Activated CD4-positive, CD25-positive, alpha-beta regulatory T cell treated with anti-CD3 and anti-CD28 coated beads, Interleukin-2, amount 50 U/mL, for 24 hours (primary cell): ENCODE data around the gene PRDM2.

Experiments used
- ATAC-seq, 2 donors: fragments of 150-1000 bp; cut with Tn5 transposase; one replicate each; pipeline ENCODE4 v1.10.0; 2021; ENCODE audit warnings: mild to moderate bottlenecking in 1 of 2, moderate library complexity in 1 of 2

The PRDM2 gene

DNA sequence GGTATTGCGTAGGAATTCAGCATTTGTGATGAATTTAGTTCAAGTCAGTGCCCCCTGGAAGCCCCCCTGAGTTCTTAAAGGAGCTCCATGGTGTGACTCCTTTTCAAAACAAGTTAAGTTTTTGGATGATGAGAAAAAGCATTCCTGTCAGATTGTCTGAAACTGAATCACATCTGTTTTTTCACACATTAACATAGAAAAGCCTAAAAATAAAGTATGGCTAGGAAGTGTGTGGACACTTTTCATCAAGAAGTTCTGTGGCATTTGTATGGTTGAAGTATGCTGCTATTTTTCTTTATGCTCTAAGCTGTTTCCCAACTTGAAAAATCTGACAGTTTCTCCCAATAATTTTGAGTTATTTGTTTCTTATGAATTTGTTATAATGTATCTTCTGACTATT is 33.7 kb downstream of the PRDM2 start:
- no peak for ATAC-seq

DNA sequence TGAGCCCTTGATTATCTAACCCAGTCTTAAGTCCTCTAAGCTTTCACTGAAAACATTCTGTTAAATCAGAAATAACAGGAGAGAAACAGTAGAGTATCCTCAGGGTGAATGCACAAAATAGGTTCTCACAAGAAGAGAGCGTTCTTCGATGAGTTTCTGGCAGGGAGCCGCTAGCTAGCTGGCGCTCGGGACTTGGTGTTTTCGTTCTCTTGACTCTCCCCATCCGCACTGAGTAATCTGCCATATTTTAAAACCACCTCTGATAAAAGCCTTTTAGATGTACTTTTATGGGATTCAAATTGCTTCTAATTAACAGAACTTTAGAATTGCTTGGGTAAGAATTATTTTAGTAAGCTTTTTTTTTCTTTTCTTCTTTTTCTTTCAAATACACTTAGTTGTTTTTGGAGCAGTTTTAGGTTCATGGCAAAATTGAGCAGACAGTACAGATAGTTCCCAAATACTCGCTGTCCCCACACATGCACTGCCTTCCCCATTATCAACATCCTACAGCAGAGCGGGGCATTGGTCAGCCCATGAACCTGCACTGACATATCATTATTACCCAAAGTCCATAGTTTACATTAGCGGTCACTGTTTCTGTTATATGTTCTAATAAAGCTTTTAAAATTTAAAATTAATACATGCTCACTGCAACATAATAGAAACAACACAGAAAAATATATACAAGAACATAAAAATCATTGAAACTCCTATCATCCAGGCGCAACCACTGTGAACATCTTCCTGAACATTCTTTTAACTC is 35.4 kb downstream of the PRDM2 start:
- ATAC-seq, result no peak

DNA sequence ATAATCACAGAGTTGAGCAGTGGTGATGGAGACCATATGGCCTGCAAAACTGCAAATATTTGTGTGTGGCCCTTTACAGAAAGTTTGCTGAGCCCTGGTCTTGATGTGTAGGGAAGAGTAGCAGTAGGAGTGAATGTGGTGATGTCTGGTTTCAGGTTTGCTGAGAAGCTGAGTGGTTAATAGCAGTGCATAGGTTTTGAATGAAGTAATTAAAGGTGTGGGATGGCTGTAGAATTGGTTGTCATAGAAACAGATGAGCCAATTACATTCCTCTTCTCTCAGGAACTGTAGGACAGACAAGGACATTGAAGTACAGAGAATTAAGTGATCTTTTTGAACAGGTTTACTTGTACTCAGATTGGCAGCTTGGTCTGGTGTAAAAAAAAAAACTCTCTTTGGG is 37.4 kb downstream of the PRDM2 start:
- ATAC-seq, result peak; percentile 67 to 91

DNA sequence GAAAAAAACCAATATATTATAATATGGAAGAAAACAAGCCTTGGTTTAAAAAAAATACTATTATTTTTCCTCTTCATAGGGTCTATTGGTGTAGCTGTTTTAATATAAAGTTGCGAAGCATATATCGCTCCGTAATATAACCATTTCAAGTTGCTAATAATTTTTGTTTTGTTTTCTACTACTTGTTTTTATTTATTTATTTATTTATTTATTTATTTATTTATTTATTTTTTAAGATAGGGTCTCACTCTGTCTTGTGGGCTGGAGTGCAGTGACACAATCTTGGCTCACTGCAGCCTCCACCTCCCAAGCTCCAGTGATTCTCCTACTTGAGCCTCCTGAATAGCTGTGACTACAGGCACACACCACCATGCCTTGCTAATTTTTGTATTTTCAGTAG is 46.4 kb downstream of the PRDM2 start:
- no peak for ATAC-seq

DNA sequence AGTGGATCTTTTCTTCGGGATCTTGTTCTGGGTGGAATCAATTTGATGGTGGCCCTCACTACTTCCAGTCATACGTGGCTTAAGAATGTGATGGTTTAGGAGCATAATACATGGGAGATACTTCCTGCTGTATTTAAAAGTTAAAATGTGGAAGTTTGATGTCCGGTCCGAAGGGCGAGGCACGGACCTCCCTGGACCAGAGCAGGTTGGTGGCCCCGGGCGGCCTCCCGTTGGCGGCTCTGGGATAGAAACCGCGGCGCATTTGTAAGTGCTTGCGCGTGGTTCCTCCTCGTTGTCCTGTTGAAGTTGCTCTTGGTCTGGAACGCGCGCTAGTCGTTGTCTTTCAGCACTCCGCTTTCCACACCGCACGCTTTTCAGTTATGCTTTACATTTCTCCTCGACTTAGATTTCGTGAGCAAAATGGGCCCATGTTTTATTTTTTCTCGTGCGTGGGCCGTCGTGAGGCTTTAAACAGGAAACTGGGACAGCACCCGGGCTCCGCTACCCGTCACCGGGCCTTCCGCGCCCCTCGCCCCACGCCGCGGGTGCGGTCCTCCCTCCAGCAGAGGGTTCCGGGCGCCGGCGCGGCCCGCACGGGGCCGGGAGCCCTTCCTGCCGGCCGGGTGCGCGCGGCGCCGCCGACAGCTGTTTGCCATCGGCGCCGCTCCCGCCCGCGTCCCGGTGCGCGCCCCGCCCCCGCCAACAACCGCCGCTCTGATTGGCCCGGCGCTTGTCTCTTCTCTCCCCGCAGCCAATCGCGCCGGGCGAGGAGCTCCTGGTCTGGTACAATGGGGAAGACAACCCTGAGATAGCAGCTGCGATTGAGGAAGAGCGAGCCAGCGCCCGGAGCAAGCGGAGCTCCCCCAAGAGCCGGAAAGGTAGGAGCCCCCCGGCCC is 48.9 kb downstream of the PRDM2 start:
- peak; percentile 92 to 94 for ATAC-seq

DNA sequence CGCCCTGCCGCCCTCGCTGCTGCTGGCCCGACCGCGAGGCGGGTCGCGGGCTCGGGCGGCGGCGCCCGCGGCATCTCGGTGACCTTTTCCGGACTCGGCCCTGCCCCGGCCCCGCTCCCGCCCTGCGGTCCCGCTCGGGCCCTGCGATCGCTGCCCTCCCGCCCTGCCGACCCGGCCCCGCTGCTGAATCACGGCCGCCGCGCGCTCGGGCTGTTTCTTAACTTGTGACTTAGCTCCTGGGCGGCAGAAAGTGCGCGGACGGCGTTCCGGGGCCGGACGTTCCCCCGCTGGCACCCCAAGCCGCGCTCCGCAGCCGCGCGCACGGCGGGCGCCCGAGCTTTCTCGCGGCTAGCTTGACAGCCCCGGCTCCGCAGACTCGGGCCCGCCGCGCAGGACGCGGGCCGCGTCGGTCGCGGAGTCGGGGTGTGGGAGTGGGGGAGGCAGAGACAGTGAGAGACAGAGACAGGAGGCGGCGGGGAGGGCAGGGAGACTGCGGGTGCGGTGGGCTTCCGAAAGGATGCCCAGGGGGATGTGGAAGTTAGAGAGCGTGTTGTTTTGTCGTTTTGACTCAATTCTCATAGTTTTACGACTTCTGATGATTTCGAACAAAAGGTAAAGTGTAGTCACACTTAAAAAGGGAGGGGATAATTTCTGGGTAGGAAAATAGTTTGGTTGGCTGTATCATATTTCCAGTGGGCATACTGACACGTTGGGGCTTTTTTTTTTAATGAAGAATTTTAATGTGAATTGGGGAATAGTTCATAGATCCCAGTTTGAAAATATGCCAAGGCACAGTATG is 49.8 kb downstream of the PRDM2 start:
- ATAC-seq, result peak; percentile 14 to 22

DNA sequence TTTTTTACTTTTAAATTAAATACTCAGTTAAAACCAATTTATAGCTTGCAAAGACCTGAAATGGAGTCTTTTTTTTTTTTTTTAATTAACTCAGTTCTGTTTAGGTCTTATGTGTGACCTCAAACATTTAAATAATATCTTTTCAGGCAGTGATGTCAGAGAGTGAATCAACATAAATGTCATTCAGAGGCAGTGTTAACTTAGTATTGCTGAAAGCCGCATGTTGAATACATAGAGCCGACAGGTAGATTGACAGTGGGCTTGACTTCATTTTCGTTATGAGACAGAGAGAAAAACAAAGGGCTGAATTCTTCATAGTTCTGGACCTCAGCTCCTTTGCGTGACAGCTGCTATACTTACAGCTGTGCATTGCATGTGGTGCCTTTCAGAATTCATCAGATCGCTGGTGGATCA is 51.5 kb downstream of the PRDM2 start:
- peak; percentile 2 for ATAC-seq

DNA sequence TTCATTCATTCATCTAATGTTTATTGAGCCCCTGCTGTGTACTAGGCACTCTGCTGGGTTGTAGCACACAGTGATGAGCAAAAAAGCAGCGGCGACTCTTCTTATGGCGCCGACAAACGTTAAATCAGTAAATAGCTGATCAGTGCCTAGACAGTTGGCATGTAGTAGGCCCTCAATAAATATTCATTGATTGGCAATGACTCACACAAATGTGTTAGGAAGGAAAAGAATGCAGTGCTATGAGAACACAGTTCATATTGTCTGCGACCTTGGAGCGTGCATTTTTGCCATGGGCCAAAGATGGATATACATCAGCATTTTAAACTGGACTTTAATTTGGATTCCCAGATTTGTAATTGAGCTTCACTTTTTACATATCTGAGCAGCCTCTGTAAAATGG is 52.0 kb downstream of the PRDM2 start:
- ATAC-seq, result no peak

DNA sequence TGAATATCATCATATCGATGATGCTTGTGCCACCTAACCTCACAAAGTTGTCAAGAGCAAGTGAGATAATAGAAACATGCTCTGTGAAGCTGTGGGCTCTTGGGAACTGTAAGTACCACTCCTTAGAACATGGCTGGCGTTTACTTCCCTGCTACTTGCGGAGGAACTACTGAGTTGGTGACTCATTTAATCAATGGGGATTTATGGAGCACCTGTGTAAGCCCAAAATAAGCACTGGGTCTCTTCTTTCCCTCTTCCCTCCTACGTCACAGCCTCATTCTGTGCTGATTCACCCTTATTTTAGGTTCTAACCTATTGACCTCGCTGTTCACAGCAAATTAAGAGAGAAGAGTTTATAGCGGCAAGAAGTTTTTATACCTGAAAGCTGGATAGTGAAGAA is 52.9 kb downstream of the PRDM2 start:
- no peak for ATAC-seq

DNA sequence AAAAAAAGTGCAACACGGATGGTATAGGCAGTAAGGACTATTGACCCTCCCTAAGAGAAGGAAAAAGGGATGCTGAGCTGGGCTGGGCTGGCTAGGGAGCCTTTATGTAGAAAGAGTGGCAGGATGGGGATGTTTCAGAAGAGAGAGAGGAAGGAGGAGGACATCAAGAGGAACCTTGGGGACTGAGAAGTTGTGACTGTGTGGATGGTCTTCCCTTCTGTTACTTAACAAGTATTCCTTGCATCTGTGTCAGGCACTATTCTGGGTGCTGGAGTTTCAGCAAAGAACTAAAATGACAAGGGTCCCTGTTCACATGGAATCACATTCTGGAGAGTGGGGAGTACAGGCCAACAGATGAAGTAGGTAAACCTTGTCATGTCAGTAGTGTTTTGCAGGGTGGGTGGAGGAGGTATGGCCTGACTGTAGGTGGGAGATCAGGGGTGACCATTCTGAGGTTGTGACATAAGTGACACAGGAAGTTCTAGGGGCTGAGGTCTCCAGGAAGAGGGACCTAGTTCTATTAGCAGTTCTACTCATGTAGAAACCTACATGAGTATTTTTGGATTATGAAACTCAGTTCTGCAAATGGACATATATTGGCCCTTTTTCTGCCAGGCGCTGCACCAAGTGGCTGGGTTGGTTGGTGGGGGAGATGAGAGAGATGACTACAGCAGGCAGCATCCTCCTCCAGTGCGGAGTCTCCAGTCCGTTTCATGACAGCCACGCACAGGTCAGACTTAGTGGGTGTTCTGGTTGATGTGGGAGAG is 53.8 kb downstream of the PRDM2 start:
- ATAC-seq, result no peak

DNA sequence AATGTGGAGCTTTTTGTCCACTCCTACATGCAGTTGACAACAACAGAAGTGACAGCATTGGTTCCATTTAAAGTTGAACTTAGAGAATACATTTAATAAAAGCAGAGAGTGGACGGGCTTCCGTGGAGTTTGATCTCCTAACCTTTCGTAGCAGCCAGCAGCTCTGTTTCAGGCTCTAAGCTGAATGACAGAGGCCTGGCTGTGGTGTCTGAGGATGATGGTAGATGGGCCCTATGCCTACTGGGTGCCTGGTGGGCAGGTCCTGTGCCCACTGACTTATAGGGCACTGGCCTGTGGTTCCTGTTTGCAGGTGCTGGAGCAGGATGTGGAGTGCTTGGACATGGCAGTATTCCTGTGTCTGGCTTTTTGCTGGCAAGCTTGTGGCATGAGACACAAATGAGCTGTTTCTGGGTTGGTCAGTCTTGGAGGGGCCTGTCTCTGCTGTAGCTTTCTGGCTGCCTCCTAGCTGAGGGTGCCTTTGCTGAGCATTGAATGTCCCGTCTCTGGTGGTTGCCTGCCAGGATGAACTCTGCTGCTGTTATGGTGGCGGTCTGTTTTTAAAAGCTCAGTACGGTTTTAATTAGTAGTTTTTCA is 54.6 kb downstream of the PRDM2 start:
- ATAC-seq, result no peak

DNA sequence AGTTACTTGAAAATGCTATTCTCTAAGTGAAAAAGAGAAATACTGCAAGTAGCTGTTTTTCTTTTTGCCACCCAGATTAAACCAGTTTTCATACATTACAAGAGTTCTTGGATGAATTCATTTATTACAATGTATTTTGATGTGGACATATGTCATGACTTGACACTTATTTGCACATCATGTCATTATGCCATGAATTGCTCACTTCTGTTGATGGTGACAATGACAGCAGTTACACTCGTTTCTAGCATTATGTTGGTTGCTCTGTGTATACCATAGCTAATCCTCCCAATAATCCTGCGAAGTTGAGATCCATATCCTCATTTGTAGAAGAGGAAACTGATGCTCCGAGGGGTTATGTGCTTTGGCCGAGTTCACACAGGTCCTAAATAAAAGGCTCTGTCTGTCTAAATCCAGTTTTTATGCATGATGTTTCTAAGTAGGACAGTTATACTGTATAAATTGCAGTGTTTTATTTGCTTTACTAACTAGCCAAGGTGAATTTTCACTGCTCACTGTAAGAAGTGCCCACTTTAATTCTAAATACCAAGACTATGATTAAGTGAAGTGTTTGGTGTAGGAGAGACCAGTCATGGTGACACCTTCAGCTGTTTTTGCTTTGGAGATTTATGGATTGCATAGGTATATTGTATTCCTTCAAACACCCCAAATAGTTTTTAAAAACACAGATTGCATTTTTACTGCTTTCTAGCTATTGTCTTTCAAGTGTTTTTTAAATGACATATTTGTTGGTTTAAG is 56.7 kb downstream of the PRDM2 start:
- ATAC-seq, result peak; percentile 42 to 56

DNA sequence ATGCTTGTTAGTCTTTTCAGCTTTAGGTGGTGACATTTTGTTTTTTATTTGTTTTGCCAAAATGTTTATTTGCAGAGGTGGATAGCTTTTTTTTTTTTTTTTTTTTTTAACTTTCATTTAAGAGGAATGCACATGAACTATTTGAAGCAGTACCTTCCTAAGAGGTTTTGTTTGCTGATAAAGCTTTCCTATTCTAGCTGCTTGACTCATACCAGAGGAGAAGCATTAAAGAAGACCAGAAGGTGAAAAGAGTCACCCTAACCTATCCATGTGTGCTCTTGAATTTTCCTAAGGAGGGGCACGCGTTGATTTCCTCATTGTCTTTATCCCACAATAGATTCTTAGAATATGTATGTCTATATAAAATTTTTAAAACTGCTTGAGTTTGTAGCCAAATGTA is 57.7 kb downstream of the PRDM2 start:
- no peak for ATAC-seq

DNA sequence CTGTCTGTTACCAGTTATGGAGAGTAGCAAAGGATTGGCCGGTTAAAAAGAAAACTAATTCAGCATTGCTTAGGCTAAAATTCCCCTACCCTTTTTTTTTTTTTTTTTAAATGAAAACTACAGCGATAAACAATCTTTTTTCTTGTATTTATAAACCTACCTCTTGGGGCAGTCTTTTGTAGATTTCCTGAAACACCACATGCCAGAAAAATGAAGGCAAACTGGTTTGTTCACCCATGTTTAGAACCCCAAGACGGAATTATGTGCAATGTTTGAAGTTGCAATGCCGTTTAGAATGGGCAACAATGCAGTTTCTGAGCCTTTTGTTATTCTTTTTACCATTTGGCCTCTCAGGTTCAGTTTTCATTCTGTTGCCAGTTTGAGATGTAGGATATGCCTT is 59.1 kb downstream of the PRDM2 start:
- ATAC-seq, result no peak

DNA sequence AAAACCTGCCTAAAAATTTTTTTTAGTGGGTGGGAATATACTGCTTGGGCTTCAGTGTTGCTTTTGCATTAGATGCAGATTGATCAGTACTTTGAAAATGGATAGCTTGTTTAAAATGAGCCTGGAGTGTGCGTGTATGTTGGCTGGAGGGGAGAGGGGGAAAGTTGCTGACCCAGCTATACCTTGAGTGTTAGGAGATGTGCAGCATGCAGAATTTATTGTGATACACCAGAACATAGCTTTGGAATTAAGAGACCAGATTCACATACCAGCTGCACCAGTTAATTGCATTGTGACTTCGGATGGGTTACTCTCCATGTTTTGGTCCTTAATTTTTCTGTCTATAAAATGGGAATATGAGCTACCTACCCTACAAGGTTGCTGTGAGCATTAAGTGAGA is 60.4 kb downstream of the PRDM2 start:
- no peak for ATAC-seq

DNA sequence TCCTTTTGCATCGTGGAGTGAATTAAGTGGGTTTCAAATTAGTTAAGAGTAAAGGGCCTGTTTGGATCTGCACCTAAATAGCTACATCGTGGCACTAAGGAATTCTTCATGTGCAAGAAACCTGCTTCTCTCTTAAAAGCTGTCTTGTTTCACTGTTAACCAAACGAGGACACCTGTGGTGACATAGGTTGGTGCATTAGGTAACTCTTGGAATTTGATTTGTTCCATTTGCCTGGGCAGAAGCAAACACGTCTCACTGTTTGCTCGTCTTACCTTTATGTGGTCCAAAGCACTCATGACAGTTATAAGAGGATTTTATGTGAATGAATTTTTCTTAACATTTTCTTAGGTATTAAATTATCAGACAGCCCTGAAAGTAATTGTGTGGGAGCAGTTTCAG is 60.9 kb downstream of the PRDM2 start:
- ATAC-seq, result no peak

DNA sequence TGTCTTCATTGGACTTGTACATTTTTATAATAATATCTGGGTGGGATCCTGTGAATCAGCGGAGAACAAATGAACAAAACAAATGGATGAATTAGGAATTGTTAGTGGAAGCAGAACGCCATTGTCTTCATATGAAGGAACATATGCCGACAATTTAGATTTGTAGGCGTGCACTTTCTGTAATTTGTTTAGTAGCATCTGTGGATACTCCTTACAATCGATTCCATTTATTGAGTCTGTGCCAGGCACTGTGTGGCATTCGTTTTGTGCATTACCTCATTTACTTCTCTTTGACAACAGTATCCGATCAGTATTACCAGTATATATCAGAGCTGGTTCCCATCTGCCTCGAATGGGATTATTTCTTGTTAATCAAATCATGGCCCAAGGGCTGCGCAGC is 61.9 kb downstream of the PRDM2 start:
- no peak for ATAC-seq

DNA sequence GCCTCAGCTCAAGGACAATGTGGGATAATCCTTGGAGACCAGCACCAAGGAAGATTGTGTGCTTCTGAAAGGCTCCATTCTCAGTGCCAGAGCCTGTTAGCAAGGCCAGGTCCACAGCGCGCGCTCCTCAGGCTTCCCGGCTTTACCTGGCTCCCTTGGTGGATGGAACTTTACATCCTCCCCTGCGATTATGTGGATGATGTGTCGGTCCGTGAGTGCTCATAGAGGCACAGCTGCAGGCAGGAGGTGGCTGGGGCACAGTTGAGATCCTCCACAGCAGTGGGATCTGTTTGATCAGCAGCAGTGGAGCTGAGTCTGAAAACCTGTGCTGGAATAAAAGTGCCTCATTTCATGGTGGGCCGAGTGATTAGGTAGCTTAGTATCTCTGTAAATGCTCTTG is 62.7 kb downstream of the PRDM2 start:
- no peak for ATAC-seq

DNA sequence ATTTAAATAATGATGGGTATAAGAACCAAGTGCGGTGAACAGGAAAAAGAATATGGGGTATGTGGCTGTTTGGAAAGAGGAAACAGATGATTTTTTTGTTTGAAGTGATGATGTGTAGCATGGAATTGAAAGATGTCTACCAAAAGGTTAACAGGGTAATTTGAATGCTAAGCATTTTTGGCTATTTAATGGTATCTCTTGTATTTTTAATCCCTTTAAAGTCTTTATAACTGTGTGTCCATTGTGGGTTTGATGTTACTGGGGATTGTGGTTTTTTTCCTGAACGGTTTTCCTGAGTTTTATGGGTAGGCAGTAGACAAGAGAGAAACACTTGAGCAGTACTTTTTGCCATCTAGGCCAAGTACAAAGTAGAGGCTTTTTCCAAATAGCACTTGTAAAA is 63.2 kb downstream of the PRDM2 start:
- no peak for ATAC-seq

DNA sequence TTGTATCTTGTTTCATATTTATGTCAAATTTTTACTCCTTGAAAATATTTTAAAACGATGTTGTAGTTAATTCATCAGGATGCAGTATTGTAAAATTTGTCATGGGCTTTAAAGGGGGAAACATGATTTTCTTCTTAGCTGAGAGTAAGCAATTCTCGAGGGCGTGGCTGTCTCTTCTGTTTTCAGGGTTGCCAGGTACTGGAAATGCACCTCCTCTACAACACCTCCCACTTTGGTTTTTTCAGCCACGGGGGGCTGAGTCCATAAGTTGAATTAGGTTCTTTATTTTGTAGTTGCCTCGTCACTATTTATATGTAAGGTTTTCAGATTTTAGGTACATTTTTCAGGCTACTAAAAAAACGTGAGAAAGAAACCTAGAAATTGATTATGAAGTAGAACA is 64.0 kb downstream of the PRDM2 start:
- ATAC-seq, result no peak

DNA sequence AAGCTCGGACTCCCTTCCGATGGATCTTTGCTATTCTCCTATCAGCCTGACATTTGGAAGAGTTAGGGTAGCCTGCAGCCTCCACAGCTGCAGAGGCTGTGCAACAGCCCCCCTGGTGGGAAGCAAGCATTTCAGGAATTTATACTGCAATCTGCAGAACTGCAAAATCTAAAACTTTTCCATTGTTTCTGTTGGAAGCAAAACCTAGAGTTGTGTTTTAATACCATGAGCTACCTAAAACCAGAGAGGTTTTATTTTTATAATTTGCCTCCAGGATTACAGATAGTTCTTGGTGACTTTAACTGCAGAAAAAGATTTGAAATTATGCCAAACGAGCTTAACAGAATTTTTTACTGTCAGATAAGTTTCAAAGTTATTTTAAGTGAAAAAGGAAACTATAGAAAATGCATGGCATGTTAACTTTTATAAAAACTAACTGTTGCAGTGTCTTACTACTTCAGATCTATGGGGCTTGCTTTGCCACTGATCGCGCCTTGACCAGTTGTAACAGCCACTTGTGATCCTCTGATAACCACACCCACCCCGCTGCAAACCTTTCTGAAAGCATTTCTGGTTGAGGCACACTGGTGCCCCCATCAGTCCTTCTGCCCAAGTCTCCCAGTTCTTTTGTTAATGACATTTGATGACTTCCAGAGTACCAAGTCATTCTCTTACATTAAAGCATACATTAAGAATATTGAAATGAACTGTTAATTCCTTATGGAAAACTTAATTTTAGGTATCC is 64.8 kb downstream of the PRDM2 start:
- no peak for ATAC-seq
